ENCODE data around the gene DYNLRB1.
"Not testable (repeated sequence)": the region's sequence is repeated elsewhere in the genome, so short reads cannot be mapped to it uniquely, and the experiment has no call there.

The DYNLRB1 gene

GRCh38 chr20:34495916-34496315 is 20.3 kb upstream of the DYNLRB1 start:
- no peak overlapping the region for H3K9ac ChIP-seq (ENCODE audit: low read depth, low read length)
- H3K9me3 ChIP-seq (ENCODE audit: control insufficient read depth, insufficient read depth, low read length): no peaks in the 10 kb centered on the region
- no peaks in the 10 kb centered on the region for H3K4me1 ChIP-seq (ENCODE audit: insufficient read depth, low read length)
- peaks cover 19% of the 10 kb centered on the region for H3K36me3 ChIP-seq (ENCODE audit: insufficient read depth, low read length)

- H3K9me3 ChIP-seq (ENCODE audit: control insufficient read depth, insufficient read depth, low read length); H3K9ac ChIP-seq (ENCODE audit: low read depth, low read length); H3K4me1 ChIP-seq (ENCODE audit: insufficient read depth, low read length): not testable (repeated sequence)
- H3K36me3 ChIP-seq (ENCODE audit: insufficient read depth, low read length): peaks cover 16% of the 10 kb centered on the region
These were observed 18.6 kb upstream of the DYNLRB1 start for GRCh38 chr20:34497596-34497995.

GRCh38 chr20:34500823-34501222 is 15.4 kb upstream of the DYNLRB1 start:
- no peaks in the 10 kb centered on the region for H3K9me3 ChIP-seq (ENCODE audit: control insufficient read depth, insufficient read depth, low read length)
- peaks cover 9% of the 10 kb centered on the region for H3K36me3 ChIP-seq (ENCODE audit: insufficient read depth, low read length)
- H3K9ac ChIP-seq (ENCODE audit: low read depth, low read length): no peak overlapping the region
- no peaks in the 10 kb centered on the region for H3K4me1 ChIP-seq (ENCODE audit: insufficient read depth, low read length)

- Histone ChIP-seq H3K9me3 (ENCODE audit: control insufficient read depth, insufficient read depth, low read length) (no peaks in the 10 kb centered on the region), H3K9ac (ENCODE audit: low read depth, low read length) (no peak overlapping the region), H3K36me3 (ENCODE audit: insufficient read depth, low read length) (peaks cover 4% of the 10 kb centered on the region), H3K4me1 (ENCODE audit: insufficient read depth, low read length) (no peaks in the 10 kb centered on the region)
These were observed 9.7 kb upstream of the DYNLRB1 start for GRCh38 chr20:34506480-34506879.

- Histone ChIP-seq H3K36me3 (ENCODE audit: insufficient read depth, low read length) (peaks cover 8% of the 10 kb centered on the region), H3K9ac (ENCODE audit: low read depth, low read length) (no peak overlapping the region), H3K9me3 (ENCODE audit: control insufficient read depth, insufficient read depth, low read length) (no peaks in the 10 kb centered on the region), H3K4me1 (ENCODE audit: insufficient read depth, low read length) (no peaks in the 10 kb centered on the region)
These were observed 8.4 kb upstream of the DYNLRB1 start for GRCh38 chr20:34507702-34508413.

- Histone ChIP-seq H3K36me3 (ENCODE audit: insufficient read depth, low read length) (peaks cover 5% of the 10 kb centered on the region; the same call in 1 of the 2 replicates), H3K4me1 (ENCODE audit: insufficient read depth, low read length) (no peaks in the 10 kb centered on the region), H3K9me3 (ENCODE audit: control insufficient read depth, insufficient read depth, low read length) (no peaks in the 10 kb centered on the region), H3K9ac (ENCODE audit: low read depth, low read length) (no peak overlapping the region)
These were observed 5.6 kb upstream of the DYNLRB1 start for GRCh38 chr20:34510575-34510974.

GRCh38 chr20:34511891-34512265 is 4.3 kb upstream of the DYNLRB1 start:
- Histone ChIP-seq H3K9ac (ENCODE audit: low read depth, low read length) (no peak overlapping the region), H3K4me1 (ENCODE audit: insufficient read depth, low read length) (no peaks in the 10 kb centered on the region), H3K9me3 (ENCODE audit: control insufficient read depth, insufficient read depth, low read length) (no peaks in the 10 kb centered on the region), H3K36me3 (ENCODE audit: insufficient read depth, low read length) (peaks cover 5% of the 10 kb centered on the region; the same call in 1 of the 2 replicates)

- no peaks in the 10 kb centered on the region for H3K4me1 ChIP-seq (ENCODE audit: insufficient read depth, low read length)
These were observed 3.8 kb upstream of the DYNLRB1 start for GRCh38 chr20:34512266-34512954.

GRCh38 chr20:34512955-34513419 is 3.2 kb upstream of the DYNLRB1 start:
- no peaks in the 10 kb centered on the region for H3K4me1 ChIP-seq (ENCODE audit: insufficient read depth, low read length)
- H3K36me3 ChIP-seq (ENCODE audit: insufficient read depth, low read length): peaks cover 5% of the 10 kb centered on the region; the same call in 1 of the 2 replicates
- H3K9ac ChIP-seq (ENCODE audit: low read depth, low read length): no peak overlapping the region
- no peaks in the 10 kb centered on the region for H3K9me3 ChIP-seq (ENCODE audit: control insufficient read depth, insufficient read depth, low read length)

More at GRCh38 chr20:34512266-34512954, 3.8 kb upstream of the DYNLRB1 start:
- Histone ChIP-seq H3K9me3 (ENCODE audit: control insufficient read depth, insufficient read depth, low read length) (no peaks in the 10 kb centered on the region), H3K36me3 (ENCODE audit: insufficient read depth, low read length) (peaks cover 5% of the 10 kb centered on the region; the same call in 1 of the 2 replicates), H3K9ac (ENCODE audit: low read depth, low read length) (no peak overlapping the region)

- H3K9ac ChIP-seq (ENCODE audit: low read depth, low read length); H3K9me3 ChIP-seq (ENCODE audit: control insufficient read depth, insufficient read depth, low read length); H3K36me3 ChIP-seq (ENCODE audit: insufficient read depth, low read length); H3K4me1 ChIP-seq (ENCODE audit: insufficient read depth, low read length): not testable (repeated sequence)
These were observed 2.2 kb upstream of the DYNLRB1 start for GRCh38 chr20:34514034-34514433.

GRCh38 chr20:34514897-34515483 is 1.2 kb upstream of the DYNLRB1 start:
- H3K36me3 ChIP-seq (ENCODE audit: insufficient read depth, low read length): peaks cover 5% of the 10 kb centered on the region; the same call in 1 of the 2 replicates
- peak overlapping the region; percentile 84 for H3K9ac ChIP-seq (ENCODE audit: low read depth, low read length)
- H3K4me1 ChIP-seq (ENCODE audit: insufficient read depth, low read length): no peaks in the 10 kb centered on the region

GRCh38 chr20:34515484-34516246 is 557 bp upstream of the DYNLRB1 start:
- Histone ChIP-seq H3K36me3 (ENCODE audit: insufficient read depth, low read length) (peaks cover 5% of the 10 kb centered on the region; the same call in 1 of the 2 replicates), H3K4me1 (ENCODE audit: insufficient read depth, low read length) (no peaks in the 10 kb centered on the region), H3K9me3 (ENCODE audit: control insufficient read depth, insufficient read depth, low read length) (no peaks in the 10 kb centered on the region), H3K9ac (ENCODE audit: low read depth, low read length) (peak overlapping the region; percentile 84)

More at GRCh38 chr20:34514897-34515483, 1.2 kb upstream of the DYNLRB1 start:
- H3K9me3 ChIP-seq (ENCODE audit: control insufficient read depth, insufficient read depth, low read length): no peaks in the 10 kb centered on the region

GRCh38 chr20:34517114-34517505 is 888 bp downstream of the DYNLRB1 start:
- no peaks in the 10 kb centered on the region for H3K9me3 ChIP-seq (ENCODE audit: control insufficient read depth, insufficient read depth, low read length)
- H3K4me1 ChIP-seq (ENCODE audit: insufficient read depth, low read length): no peaks in the 10 kb centered on the region
- peaks cover 5% of the 10 kb centered on the region; the same call in 1 of the 2 replicates for H3K36me3 ChIP-seq (ENCODE audit: insufficient read depth, low read length)
- peak overlapping the region; percentile 84 for H3K9ac ChIP-seq (ENCODE audit: low read depth, low read length)

- H3K9ac ChIP-seq (ENCODE audit: low read depth, low read length); H3K36me3 ChIP-seq (ENCODE audit: insufficient read depth, low read length); H3K9me3 ChIP-seq (ENCODE audit: control insufficient read depth, insufficient read depth, low read length); H3K4me1 ChIP-seq (ENCODE audit: insufficient read depth, low read length): not testable (repeated sequence)
These were observed 2.6 kb downstream of the DYNLRB1 start for GRCh38 chr20:34518863-34519262.

All from ES-I3 (cell line).